GM19468 (cell line): ENCODE data around the gene SEMA6A.

Source experiments
- ATAC-seq: cut with Tn5 transposase; IDR thresholded peaks from one replicate; pipeline ENCODE4 v1.9.1; 2021; ENCODE audit warnings: mild to moderate bottlenecking, moderate library complexity, moderate number of reproducible peaks; ENCODE audit not compliant: unreplicated experiment; ENCODE audit errors: extremely low read depth

The SEMA6A gene

GRCh38 chr5:116577064-116577788 lies 2.6 kb upstream of the SEMA6A start:
- peak; percentile 48 for ATAC-seq

GRCh38 chr5:116576053-116576713 lies 1.6 kb upstream of the SEMA6A start:
- ATAC-seq, result peak; percentile 9

- no peak for ATAC-seq
Measured at GRCh38 chr5:116575326-116576052, 866 bp upstream of the SEMA6A start.

GRCh38 chr5:116573702-116574366 lies 789 bp downstream of the SEMA6A start:
- no peak for ATAC-seq

- no peak for ATAC-seq
Measured at GRCh38 chr5:116573279-116573701, 1.3 kb downstream of the SEMA6A start.

GRCh38 chr5:116572350-116573278 lies 2.0 kb downstream of the SEMA6A start:
- ATAC-seq, result no peak

GRCh38 chr5:116571568-116572349 lies 2.9 kb downstream of the SEMA6A start:
- ATAC-seq, result no peak

GRCh38 chr5:116569999-116570398 lies 4.6 kb downstream of the SEMA6A start:
- ATAC-seq, result no peak

GRCh38 chr5:116567106-116567505 lies 7.5 kb downstream of the SEMA6A start:
- no peak for ATAC-seq

- no peak for ATAC-seq
Measured at GRCh38 chr5:116566251-116566650, 8.4 kb downstream of the SEMA6A start.

GRCh38 chr5:116564756-116565490 lies 9.7 kb downstream of the SEMA6A start:
- no peak for ATAC-seq

- ATAC-seq, result no peak
Measured at GRCh38 chr5:116564312-116564711, 10.3 kb downstream of the SEMA6A start.

- ATAC-seq, result no peak
Measured at GRCh38 chr5:116563736-116564308, 10.8 kb downstream of the SEMA6A start.

- no peak for ATAC-seq
Measured at GRCh38 chr5:116562669-116563068, 12.0 kb downstream of the SEMA6A start.

- ATAC-seq, result no peak
Measured at GRCh38 chr5:116561658-116562057, 13.0 kb downstream of the SEMA6A start.

- ATAC-seq, result no peak
Measured at GRCh38 chr5:116559673-116560164, 14.9 kb downstream of the SEMA6A start.

GRCh38 chr5:116559239-116559638 lies 15.4 kb downstream of the SEMA6A start:
- no peak for ATAC-seq
